ENCODE measurements around the gene KRT23. TPM values are rescaled to one million over a fixed set of nuclear protein-coding genes. Genes with fewer than 3 reads are reported as not detected.

KRT23 gene
- total and polyA plus RNA-seq, 7 donors: 0.03 to 1.5 (median 0.25) TPM; not detected in 4

- ATAC-seq (peak; percentile 92 to 99 (median 95)), DNase-seq (peak; percentile 17 to 70)
- 5 to 11% (median 11%) methylated on average over 8 of the region's 8 CpGs for WGBS, 3 donors
- peak overlapping the region; percentile 56 for H3K27ac ChIP-seq
- no peak for TF ChIP-seq CTCF (IDR thresholded peaks at IDR 0.05)
- H3K4me3 ChIP-seq: no peak overlapping the region
- H3K36me3 ChIP-seq (ENCODE audit: insufficient read depth in 1 of 2, low read depth in 1 of 2): no peaks in the 10 kb centered on the region
- H3K4me1 ChIP-seq: peaks cover 6% of the 10 kb centered on the region
- H3K27me3 ChIP-seq (ENCODE audit: insufficient read depth in 3 of 3, low read length in 2 of 3): no peaks in the 10 kb centered on the region
- no peaks in the 10 kb centered on the region for H3K9me3 ChIP-seq
- intact Hi-C loops (cut with DNase I): no loop called here
Measured at GRCh38 chr17:40980596-40980995, 43.1 kb upstream of the KRT23 start.

DNA sequence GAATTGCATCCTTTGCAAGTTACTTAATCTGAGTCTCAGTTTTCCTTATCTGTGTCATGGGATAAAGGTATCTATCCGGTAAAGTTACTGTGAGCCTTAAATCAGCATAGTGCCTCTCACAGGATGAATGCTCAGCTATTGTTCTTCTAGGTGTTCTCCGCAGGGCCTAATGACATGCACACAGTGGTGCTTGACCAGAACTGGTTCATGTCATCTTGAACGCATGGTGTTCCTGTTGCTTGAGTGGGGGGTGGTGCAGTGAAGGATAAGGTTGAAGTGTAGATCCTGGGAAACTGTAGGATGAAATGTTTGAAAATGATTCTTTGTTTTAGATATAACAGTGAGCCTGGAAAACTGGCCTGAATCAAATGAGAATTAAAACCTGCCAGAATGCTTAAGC is 42.7 kb upstream of the KRT23 start:
- peaks cover 6% of the 10 kb centered on the region for H3K4me1 ChIP-seq
- no peak overlapping the region for H3K4me3 ChIP-seq
- WGBS, 3 donors: 81 to 88% (median 81%) methylated on average over 3 of the region's 3 CpGs
- DNase-seq: no peak
- no peaks in the 10 kb centered on the region for H3K36me3 ChIP-seq (ENCODE audit: insufficient read depth in 1 of 2, low read depth in 1 of 2)
- no peak for TF ChIP-seq CTCF (IDR thresholded peaks at IDR 0.05)
- H3K27me3 ChIP-seq (ENCODE audit: insufficient read depth in 3 of 3, low read length in 2 of 3): no peaks in the 10 kb centered on the region
- no peaks in the 10 kb centered on the region for H3K9me3 ChIP-seq
- ATAC-seq: no peak
- peak overlapping the region; percentile 56 for H3K27ac ChIP-seq
- intact Hi-C loops (cut with DNase I): no loop called here

DNA sequence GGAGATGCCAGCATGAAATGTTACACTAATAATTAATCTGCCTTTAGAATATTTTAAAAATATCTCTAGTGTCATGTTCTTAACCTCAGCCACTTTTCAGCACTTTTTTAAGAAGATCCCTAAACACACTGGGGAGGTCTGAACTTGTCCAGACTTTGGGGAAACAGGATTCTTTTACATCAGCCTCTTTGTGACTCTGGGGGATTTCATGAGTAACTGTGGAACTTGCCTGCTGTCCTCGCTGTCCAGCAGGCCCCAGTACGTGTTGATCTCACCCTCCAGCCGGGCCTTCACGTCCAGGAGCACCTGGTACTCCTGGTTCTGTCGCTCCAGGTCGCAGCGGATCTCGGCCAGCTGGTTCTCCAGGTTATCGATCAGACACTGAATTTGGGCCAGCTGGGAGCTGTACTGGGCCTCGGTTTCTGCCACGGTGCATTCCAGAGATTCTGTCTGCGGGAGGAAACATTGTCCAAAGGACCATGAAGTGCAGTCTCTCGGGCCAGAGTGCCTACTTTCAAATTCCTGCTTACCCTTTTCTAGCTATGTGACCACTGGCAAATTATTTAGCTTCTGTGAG is 41.2 kb upstream of the KRT23 start:
- Histone ChIP-seq H3K27me3 (ENCODE audit: insufficient read depth in 3 of 3, low read length in 2 of 3) (no peaks in the 10 kb centered on the region), H3K4me3 (no peak overlapping the region), H3K9me3 (no peaks in the 10 kb centered on the region), H3K4me1 (peaks cover 6% of the 10 kb centered on the region), H3K36me3 (ENCODE audit: insufficient read depth in 1 of 2, low read depth in 1 of 2) (no peaks in the 10 kb centered on the region), H3K27ac (no peak overlapping the region)
- ATAC-seq: no peak
- 50 to 60% (median 55%) methylated on average over 13 of the region's 13 CpGs for WGBS, 3 donors
- intact Hi-C loops (cut with DNase I): no loop called here
- DNase-seq: no peak
- TF ChIP-seq CTCF (IDR thresholded peaks at IDR 0.05): no peak

GRCh38 chr17:40975516-40975915 is 38.1 kb upstream of the KRT23 start:
- no peak for ATAC-seq

More at GRCh38 chr17:40975516-40975915, 38.1 kb upstream of the KRT23 start:
- H3K9me3 ChIP-seq: no peaks in the 10 kb centered on the region
- TF ChIP-seq CTCF (IDR thresholded peaks at IDR 0.05): no peak
- intact Hi-C loops (cut with DNase I): no loop called here
- H3K27me3 ChIP-seq (ENCODE audit: insufficient read depth in 3 of 3, low read length in 2 of 3): no peaks in the 10 kb centered on the region
- H3K4me3 ChIP-seq: no peak overlapping the region
- peaks cover under 1% of the 10 kb centered on the region for H3K4me1 ChIP-seq
- DNase-seq: no peak
- H3K36me3 ChIP-seq (ENCODE audit: insufficient read depth in 1 of 2, low read depth in 1 of 2): no peaks in the 10 kb centered on the region
- no peak overlapping the region for H3K27ac ChIP-seq
